ENCODE results near the gene CALML3.

DNA sequence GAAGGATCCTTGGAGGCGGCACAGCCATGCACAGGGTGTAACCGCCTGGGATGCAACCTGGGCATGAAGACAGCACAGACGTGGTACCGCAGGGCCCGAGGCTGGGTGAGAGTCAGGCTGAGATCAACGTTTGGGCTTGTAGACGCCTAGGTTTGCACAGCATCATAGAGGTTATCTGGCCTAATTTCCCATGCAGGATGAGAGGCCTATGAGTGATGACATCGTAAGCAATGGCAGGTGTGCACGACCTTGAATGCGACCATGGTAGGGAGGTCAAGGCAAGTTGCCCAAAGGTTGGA is 7.5 kb downstream of the CALML3 start:
- TF ChIP-seq, protein P1, sequence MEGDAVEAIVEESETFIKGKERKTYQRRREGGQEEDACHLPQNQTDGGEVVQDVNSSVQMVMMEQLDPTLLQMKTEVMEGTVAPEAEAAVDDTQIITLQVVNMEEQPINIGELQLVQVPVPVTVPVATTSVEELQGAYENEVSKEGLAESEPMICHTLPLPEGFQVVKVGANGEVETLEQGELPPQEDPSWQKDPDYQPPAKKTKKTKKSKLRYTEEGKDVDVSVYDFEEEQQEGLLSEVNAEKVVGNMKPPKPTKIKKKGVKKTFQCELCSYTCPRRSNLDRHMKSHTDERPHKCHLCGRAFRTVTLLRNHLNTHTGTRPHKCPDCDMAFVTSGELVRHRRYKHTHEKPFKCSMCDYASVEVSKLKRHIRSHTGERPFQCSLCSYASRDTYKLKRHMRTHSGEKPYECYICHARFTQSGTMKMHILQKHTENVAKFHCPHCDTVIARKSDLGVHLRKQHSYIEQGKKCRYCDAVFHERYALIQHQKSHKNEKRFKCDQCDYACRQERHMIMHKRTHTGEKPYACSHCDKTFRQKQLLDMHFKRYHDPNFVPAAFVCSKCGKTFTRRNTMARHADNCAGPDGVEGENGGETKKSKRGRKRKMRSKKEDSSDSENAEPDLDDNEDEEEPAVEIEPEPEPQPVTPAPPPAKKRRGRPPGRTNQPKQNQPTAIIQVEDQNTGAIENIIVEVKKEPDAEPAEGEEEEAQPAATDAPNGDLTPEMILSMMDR (IDR thresholded peaks at IDR 0.05 in 8 of 11, conservative IDR thresholded peaks at IDR 0.05 in 3 of 11) = no peak
- TF ChIP-seq POLR2A (IDR thresholded peaks at IDR 0.05) = no peak

All from spleen (tissue), 7 donors.